NCI-H1436 treated with DMSO at 0.1 percent for 48 hours (cell line): Measurements from ENCODE around the gene FBXL7.

Experiments used
- DNase-seq: peaks from one replicate; lab custom pipeline; 2025; lab: John Stamatoyannopoulos, UW

Gene FBXL7

DNA sequence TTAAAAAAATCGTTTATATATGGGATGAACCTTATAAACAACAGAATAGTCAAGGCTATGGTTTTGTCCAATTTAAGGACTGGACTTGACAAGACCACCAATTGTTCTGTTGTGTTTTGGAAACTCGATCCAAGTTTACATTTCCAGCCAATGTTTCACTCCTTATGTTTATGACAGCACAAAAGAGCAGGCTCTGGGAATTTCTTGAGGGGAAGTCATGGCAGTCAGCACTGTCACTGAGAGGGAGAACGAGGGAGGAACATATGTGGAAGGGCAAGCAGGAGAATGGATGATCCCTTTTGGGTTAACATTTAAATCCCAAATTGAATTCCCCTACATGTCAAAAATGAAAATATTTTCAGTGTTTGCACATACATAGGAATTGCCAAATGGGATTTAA lies 387.1 kb downstream of the FBXL7 start:
- DNase-seq: no peak

DNA sequence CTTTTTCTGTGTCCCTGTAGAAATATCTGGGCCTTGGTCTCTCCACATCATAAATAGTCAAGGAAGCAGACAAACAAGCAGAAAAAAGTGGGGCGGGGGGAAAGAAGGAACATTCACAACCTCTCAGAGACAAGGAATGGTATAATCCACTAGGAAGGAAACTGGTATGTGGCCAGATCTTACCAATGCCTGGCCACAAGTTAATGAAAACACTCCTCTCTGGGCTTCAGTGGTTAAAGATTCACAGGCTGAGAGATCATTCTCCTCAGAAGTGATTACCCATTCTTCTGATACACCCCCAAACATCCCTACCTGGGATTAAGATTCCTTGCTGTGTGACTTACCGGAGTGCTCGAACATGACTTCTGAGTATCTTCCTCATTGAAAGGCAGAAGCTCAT lies 389.0 kb downstream of the FBXL7 start:
- no peak for DNase-seq

- DNase-seq: no peak
These were observed 393.9 kb downstream of the FBXL7 start for GRCh38 chr5:15893866-15894265.

DNA sequence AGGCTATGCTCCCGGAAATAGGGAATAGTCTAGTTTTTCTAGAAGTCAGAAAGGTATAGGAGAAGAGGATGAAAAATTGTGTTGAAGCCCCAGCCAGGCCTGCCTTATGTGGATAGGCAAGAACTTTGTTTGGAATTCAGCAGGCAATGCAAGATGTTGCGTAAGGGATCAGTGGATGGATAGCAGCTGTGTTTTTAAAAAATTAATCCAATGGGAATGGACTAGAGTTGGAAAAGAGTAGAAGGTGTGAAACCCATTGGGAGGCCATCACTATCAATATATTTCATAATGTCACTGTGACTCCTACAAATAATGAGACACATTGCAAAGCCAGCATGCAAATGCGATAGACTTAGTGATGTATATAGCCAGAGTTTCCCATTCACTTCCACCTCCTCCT lies 397.7 kb downstream of the FBXL7 start:
- DNase-seq: no peak

DNA sequence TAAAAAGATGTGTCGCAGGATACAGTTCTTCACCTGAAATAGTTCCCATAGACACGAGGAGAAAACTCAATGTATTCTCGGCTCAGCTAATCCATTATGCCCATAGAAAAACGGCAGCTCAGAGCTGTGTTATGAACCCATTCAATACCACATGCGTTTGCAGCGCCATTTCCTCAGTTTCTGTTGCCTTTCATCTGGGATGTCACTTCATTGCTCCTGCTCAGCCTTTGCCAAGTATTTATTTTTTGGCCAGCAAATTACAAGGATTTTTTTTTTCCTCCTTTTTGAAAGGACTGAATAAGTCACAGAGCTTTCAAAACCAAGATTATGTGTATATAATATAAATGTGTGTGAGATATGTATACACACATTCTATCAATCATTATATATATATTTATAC lies 398.7 kb downstream of the FBXL7 start:
- no peak for DNase-seq

DNA sequence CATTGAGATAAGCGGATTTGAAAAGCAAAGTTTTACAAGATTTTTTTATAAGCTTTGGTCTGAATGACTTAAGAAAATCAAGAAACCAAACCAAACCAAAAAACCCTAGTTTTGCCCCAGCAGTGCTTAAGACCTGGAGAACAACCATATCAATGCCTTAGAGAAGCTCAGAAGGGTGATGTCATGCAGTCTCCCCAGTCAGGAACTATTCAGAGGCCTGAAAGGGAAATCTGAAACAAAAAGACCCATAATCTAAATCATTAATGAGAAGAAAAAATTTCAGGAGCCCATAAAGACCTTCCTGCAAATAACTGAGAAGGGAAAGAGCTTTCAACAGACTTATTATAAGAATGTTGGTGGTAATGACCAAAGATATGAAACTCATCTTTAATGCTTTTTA lies 399.5 kb downstream of the FBXL7 start:
- DNase-seq: no peak

DNA sequence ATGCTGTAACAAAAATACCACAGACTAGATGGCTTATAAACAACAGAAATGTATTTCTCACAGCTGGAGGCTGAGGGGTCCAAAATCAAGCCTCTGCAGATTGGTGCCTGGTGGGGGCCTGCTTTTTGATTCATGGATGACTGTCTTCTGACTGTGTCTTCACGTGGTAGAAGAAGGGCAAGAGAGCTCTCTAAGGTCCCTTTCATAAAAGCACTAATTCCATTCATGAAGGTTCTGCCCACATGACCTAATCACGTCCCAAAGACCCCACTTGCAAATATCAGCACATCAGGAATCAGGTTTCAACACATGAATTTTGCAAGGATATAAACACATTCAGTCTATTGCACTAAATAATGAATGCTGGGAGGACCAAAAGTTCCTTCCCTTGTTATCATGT lies 401.2 kb downstream of the FBXL7 start:
- DNase-seq: no peak

DNA sequence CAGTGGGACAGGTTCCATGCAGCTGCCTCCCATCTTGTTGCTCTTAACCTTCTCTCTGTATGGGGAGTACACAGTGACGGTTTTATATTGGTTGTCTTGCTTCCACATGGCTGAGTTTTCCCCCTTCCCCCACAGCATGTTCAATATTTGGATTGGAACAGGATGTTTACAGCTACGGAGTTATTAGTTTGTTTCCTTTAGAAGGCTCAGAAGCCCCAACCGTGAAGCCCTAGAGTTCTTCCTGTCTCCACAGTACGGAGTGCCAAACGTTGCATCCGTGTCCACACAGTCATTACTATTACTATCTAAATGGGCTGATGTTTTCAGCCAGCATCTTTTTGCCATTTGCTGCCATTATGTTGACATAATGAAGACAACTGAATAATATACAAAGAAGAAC lies 402.1 kb downstream of the FBXL7 start:
- DNase-seq: no peak

- DNase-seq: no peak
These were observed 405.2 kb downstream of the FBXL7 start for GRCh38 chr5:15904899-15905830.

DNA sequence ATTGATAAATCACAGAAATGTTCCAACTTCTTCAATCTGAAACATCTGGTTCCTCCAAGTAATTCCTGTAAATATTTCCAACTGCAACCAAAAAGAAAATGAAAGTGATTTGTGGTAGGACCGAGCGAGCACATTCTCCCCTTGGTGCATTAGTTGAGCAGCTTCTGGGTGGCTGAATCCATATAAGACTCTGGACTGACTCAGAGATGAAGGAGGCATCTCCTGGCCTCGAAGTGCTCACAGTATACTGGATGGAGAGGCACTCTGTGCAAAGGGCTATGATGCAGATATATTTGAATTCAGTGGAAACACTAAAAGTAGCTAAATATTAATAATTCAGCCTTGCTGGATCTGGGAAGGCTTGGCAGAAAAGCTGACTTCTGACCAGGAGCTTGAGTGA lies 414.7 kb downstream of the FBXL7 start:
- DNase-seq: no peak

DNA sequence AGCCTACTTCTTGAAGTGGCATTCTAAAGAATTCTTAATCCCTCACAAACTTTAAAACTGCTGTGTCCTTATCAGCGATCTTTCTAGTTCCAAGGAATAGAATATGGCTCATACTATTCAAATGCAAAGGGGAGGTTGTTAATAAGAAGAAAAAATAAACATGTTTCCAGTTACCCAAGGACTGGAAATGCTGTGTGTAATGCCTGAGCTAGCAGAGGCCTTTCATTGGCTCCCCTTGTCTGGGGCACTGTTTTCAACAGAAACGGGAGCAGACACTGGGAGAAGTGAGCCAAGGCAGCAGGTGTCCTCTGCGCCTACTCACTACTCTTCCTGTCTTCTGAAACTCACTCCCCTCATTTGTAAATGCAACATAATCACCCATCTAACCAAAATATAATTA lies 426.6 kb downstream of the FBXL7 start:
- no peak for DNase-seq

DNA sequence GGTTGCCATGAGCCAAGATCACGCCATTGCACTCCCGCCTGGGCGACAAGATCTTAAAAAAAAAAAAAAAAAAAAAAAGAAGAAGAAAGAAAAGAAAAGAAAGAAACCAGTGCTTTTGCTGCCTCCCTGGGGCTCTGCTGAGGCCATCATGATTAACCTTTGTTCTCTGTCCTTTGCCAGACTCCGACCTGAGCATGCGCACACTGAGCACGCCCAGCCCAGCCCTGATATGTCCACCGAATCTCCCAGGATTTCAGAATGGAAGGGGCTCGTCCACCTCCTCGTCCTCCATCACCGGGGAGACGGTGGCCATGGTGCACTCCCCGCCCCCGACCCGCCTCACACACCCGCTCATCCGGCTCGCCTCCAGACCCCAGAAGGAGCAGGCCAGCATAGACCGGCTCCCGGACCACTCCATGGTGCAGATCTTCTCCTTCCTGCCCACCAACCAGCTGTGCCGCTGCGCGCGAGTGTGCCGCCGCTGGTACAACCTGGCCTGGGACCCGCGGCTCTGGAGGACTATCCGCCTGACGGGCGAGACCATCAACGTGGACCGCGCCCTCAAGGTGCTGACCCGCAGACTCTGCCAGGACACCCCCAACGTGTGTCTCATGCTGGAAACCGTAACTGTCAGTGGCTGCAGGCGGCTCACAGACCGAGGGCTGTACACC lies 427.9 kb downstream of the FBXL7 start:
- no peak for DNase-seq

- DNase-seq: no peak
These were observed 429.8 kb downstream of the FBXL7 start for GRCh38 chr5:15929611-15930263.

GRCh38 chr5:15932066-15932465 lies 432.1 kb downstream of the FBXL7 start:
- DNase-seq: no peak

DNA sequence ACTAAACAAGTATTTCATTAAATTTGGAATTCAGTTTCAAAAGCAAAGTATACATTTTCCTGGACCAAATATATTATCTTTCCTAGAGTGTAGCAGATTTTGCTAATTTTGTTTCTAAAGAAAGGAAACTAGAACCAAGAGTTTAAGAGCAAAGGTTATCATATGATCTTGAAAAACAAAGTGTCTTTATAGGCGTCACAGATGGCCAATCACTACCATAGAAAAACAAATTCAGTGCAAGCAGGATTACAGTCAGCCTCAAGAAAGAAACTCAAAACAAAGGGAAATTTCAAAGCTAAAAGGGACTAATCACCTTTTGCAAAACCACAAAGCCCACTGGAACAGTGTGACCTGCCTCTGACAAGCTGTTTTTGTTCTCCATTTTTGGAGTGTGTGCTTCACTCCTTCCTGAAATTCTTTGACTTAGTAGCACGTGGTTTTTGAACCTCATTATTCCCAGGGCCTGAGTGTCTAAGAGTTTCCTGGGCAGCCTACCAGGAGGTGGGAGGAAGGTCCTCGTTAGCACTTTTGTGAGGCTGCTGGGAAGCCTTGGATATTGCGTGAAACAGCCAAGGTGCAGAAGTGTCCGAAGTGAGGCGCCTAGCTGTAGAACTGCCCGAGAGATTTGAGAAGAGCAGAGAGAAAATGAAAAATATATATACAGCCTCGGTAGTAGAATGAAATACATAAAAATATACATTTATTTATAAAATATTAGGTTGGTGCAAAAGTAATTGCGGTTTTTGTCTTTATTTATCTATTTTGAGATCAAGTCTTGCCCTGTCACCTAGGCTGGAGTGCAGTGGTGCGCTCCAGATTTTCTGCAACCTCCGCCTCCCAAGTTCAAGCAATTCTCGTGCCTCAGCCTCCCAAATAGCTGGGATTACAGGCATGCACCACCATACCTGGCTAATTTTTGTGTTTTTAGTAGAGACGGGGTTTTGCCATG lies 433.6 kb downstream of the FBXL7 start:
- DNase-seq: no peak

DNA sequence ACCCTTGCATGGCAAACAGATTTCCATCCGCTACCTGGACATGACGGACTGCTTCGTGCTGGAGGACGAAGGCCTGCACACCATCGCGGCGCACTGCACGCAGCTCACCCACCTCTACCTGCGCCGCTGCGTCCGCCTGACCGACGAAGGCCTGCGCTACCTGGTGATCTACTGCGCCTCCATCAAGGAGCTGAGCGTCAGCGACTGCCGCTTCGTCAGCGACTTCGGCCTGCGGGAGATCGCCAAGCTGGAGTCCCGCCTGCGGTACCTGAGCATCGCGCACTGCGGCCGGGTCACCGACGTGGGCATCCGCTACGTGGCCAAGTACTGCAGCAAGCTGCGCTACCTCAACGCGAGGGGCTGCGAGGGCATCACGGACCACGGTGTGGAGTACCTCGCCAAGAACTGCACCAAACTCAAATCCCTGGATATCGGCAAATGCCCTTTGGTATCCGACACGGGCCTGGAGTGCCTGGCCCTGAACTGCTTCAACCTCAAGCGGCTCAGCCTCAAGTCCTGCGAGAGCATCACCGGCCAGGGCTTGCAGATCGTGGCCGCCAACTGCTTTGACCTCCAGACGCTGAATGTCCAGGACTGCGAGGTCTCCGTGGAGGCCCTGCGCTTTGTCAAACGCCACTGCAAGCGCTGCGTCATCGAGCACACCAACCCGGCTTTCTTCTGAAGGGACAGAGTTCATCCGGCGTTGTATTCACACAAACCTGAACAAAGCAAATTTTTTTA lies 436.7 kb downstream of the FBXL7 start:
- DNase-seq: no peak

DNA sequence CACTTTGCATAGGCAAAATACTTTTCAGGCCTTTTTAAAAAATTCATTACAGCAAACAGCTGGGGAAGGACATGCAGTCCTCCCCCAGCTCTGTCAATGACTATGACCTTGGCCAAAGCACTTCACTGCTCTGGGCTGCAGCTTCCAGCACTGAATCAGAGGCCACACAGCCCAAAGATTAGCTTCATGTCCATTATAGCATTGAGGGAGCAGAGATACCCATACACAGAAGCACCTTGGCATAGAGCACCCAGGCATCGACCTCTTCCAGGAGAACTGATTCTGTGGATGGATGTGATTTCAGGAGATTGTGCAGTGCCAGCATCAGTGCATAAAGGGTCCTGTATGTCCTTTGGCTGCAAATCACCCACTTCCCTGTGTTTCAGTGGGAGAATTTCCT lies 437.7 kb downstream of the FBXL7 start:
- no peak for DNase-seq

DNA sequence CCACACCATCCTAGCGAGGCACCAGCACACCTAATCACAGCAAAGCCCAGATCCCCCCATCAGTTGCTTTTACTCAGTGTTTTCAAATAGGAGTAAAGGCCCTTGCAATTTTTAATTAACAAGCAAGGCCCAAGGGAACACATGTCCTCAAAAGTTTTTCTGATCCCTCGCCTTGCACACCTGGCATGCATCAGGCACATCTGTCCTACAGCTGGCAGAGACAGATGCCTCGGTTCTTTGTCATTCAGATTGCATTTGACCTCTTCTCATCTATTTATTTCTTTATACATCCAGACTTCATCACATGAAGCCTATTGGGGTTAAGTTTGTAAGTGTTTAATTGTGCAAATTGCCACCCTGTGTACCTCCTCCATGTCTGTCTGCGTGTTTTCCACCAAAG lies 438.2 kb downstream of the FBXL7 start:
- no peak for DNase-seq

- DNase-seq: no peak
These were observed 439.0 kb downstream of the FBXL7 start for GRCh38 chr5:15938961-15939360.

DNA sequence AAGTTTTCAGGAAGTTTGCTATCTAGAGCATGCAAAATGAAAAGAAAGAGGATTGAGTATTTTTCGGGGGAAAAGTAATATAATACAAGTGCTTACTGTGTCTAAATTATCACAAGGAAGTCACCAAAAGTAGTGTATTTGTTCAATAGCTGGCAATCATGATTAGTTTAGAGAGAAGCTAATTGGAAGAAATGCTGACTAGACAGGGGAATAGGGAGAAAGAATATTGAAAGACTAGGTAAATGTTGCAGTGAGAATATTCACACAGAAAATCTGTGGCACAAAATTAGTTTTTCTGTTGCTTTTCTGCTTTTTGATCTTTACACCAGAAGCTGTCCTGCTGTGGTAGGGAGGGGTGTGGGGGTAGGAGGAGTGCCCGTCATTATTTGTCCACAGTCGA lies 440.9 kb downstream of the FBXL7 start:
- DNase-seq: no peak

- DNase-seq: no peak
These were observed 443.5 kb downstream of the FBXL7 start for GRCh38 chr5:15943487-15943886.
